Measurements from ENCODE around the gene OAF. TPM values are rescaled to one million over a fixed set of nuclear protein-coding genes. Genes with fewer than 3 reads are reported as not detected.
"Not testable (repeated sequence)": the region's sequence is repeated elsewhere in the genome, so short reads cannot be mapped to it uniquely, and the experiment has no call there.

Gene OAF
- total RNA-seq, 1 donor from 2014 or later: 67.5 TPM

DNA sequence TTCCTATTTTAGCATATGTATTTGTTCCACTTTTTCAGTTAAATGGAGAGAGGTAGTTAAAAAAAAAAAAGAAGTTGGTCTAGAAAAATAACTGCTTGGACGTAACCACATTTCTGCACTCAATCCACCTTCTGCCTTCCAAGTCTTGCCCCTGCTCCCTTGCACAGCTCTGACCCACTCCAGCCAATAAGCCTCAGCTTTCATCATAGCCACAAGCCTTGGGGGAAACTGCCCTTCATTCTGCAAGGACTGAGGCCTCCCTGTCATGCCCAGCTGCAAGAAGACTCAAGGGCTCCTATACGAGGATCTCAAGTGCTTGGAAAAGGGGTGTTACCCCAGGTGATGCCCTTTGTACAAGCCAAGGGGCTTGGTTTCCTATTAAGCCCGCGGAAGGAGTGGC lies 36.0 kb upstream of the OAF start:
- no peak overlapping the region for H3K4me3 Mint-ChIP-seq
- H3K27me3 Mint-ChIP-seq: peaks cover 48% of the 10 kb centered on the region

GRCh38 chr11:120178561-120179056 lies 32.2 kb upstream of the OAF start:
- TF ChIP-seq, protein P1, sequence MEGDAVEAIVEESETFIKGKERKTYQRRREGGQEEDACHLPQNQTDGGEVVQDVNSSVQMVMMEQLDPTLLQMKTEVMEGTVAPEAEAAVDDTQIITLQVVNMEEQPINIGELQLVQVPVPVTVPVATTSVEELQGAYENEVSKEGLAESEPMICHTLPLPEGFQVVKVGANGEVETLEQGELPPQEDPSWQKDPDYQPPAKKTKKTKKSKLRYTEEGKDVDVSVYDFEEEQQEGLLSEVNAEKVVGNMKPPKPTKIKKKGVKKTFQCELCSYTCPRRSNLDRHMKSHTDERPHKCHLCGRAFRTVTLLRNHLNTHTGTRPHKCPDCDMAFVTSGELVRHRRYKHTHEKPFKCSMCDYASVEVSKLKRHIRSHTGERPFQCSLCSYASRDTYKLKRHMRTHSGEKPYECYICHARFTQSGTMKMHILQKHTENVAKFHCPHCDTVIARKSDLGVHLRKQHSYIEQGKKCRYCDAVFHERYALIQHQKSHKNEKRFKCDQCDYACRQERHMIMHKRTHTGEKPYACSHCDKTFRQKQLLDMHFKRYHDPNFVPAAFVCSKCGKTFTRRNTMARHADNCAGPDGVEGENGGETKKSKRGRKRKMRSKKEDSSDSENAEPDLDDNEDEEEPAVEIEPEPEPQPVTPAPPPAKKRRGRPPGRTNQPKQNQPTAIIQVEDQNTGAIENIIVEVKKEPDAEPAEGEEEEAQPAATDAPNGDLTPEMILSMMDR (conservative IDR thresholded peaks at IDR 0.05): no peak
- Mint-ChIP-seq H3K9me3 (no peaks in the 10 kb centered on the region), H3K27ac (no peak overlapping the region), H3K27me3 (peaks cover 32% of the 10 kb centered on the region), H3K36me3 (no peaks in the 10 kb centered on the region), H3K4me1 (ENCODE audit: unreplicated experiment) (peaks cover 35% of the 10 kb centered on the region), H3K4me3 (no peak overlapping the region)
- DNase-seq (ENCODE audit: extremely low spot score, unreplicated experiment): peak; percentile 36

More for the DNA sequence above, 36.0 kb upstream of the OAF start:
- TF ChIP-seq, protein P1 (conservative IDR thresholded peaks at IDR 0.05): no peak
- Mint-ChIP-seq H3K9me3 (no peaks in the 10 kb centered on the region), H3K4me1 (ENCODE audit: unreplicated experiment) (peaks cover 21% of the 10 kb centered on the region), H3K36me3 (no peaks in the 10 kb centered on the region), H3K27ac (no peak overlapping the region)
- no peak for DNase-seq (ENCODE audit: extremely low spot score, unreplicated experiment)

DNA sequence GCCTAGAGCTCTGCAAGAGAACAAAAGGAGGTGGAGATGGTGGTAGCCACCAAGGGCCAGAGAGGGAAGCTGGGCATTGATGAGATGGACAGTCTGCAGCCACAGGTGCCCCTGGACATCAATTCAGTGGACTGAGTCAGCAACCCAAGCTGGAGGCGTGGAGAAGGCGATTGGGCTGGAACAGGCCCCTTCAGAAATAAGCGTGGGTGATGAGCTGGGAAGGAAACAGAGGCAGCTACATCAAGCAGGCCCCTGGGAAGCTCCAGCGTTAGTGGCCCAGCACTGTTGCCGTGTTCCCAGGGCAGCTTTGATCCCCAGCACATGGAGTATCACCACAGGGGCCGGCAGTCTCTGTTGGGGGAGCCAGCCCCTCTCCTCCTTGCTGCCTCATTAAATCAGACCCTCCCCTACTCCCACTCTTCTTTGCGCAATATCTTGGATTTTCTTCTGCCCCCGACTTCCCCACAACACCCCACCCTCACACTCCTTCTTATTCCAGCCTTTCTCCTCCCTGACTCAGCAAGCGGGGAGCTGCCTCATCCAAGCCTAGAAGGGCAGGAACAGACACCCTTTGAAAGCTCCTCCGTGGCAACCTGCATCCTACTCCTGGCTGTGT lies 31.7 kb upstream of the OAF start:
- H3K9me3 Mint-ChIP-seq: no peaks in the 10 kb centered on the region
- no peak overlapping the region for H3K4me3 Mint-ChIP-seq
- TF ChIP-seq, protein P1 (conservative IDR thresholded peaks at IDR 0.05): no peak
- no peak overlapping the region for H3K27ac Mint-ChIP-seq
- peak; percentile 52 for DNase-seq (ENCODE audit: extremely low spot score, unreplicated experiment)
- peaks cover 30% of the 10 kb centered on the region for H3K27me3 Mint-ChIP-seq
- no peaks in the 10 kb centered on the region for H3K36me3 Mint-ChIP-seq
- H3K4me1 Mint-ChIP-seq (ENCODE audit: unreplicated experiment): peaks cover 38% of the 10 kb centered on the region

- not testable (repeated sequence) for H3K27ac Mint-ChIP-seq; H3K9me3 Mint-ChIP-seq; DNase-seq (ENCODE audit: extremely low spot score, unreplicated experiment); H3K4me3 Mint-ChIP-seq; H3K36me3 Mint-ChIP-seq
- peaks cover 22% of the 10 kb centered on the region for H3K27me3 Mint-ChIP-seq
- H3K4me1 Mint-ChIP-seq (ENCODE audit: unreplicated experiment): peaks cover 44% of the 10 kb centered on the region
Observed at GRCh38 chr11:120180063-120180462, 30.8 kb upstream of the OAF start.

- Mint-ChIP-seq H3K4me3 (no peak overlapping the region), H3K27ac (no peak overlapping the region), H3K36me3 (no peaks in the 10 kb centered on the region), H3K4me1 (ENCODE audit: unreplicated experiment) (peaks cover 50% of the 10 kb centered on the region), H3K27me3 (peaks cover 21% of the 10 kb centered on the region), H3K9me3 (no peaks in the 10 kb centered on the region)
- TF ChIP-seq, protein P1 (conservative IDR thresholded peaks at IDR 0.05): peak; percentile 42
- DNase-seq (ENCODE audit: extremely low spot score, unreplicated experiment): peak; percentile 60
Observed at GRCh38 chr11:120180551-120181232, 30.1 kb upstream of the OAF start.

GRCh38 chr11:120181376-120181975 lies 29.4 kb upstream of the OAF start:
- TF ChIP-seq, protein P1 (conservative IDR thresholded peaks at IDR 0.05): no peak
- DNase-seq (ENCODE audit: extremely low spot score, unreplicated experiment): peak; percentile 52
- Mint-ChIP-seq H3K4me1 (ENCODE audit: unreplicated experiment) (peaks cover 58% of the 10 kb centered on the region), H3K27ac (peak overlapping the region; percentile 33), H3K9me3 (no peaks in the 10 kb centered on the region), H3K27me3 (peaks cover 17% of the 10 kb centered on the region), H3K4me3 (no peak overlapping the region), H3K36me3 (no peaks in the 10 kb centered on the region)
